T47D (cell line): ENCODE results near the gene TPSD1.
"Not testable (repeated sequence)": the region's sequence is repeated elsewhere in the genome, so short reads cannot be mapped to it uniquely, and the experiment has no call there.

ENCODE experiments used
- DNase-seq, 2 experiments: peaks; one replicate each; pipeline versions ENCODE4 v3.0.0 to v3.0.0-alpha.2; 2011 to 2012; ENCODE audit warnings: low read depth in 1 of 2, low spot score in 1 of 2
- JUND ChIP-seq: IDR thresholded peaks from 2 replicates; pipeline ENCODE4 v1.6.1; 2012; ENCODE audit warnings: low read depth
- in situ Hi-C: cut with HindIII; loops from 2 replicates; pipeline ENCODE4 v1.10.0; 2016; ENCODE audit warnings: low sequenced_read_pairs, low pct_unique_long_range_greater_than_20kb

Gene TPSD1

GRCh38 chr16:1255276-1256122, at the start of gene TPSD1:
Gene TPSD1, plus strand, starts transcription at chr16:1256069. Its CDS starts 212 bp downstream, at chr16:1256281.
- in situ Hi-C loops, DNase-seq: not testable (repeated sequence)

- DNase-seq, result no peak
- in situ Hi-C loops, result no loop called here
- no peak for TF ChIP-seq JUND
Observed at GRCh38 chr16:1206326-1206725, 49.5 kb upstream of the TPSD1 start.

- TF ChIP-seq JUND, result no peak
- no peak for DNase-seq
- in situ Hi-C loops, result no loop called here
Observed at GRCh38 chr16:1206786-1207185, 49.1 kb upstream of the TPSD1 start.

GRCh38 chr16:1208239-1208830, 47.5 kb upstream of the TPSD1 start:
- in situ Hi-C loops, result no loop called here
- DNase-seq, result no peak

GRCh38 chr16:1209081-1209480, 46.8 kb upstream of the TPSD1 start:
- no peak for TF ChIP-seq JUND
- no peak for DNase-seq
- in situ Hi-C loops, result no loop called here

More at GRCh38 chr16:1208239-1208830, 47.5 kb upstream of the TPSD1 start:
- no peak for TF ChIP-seq JUND

GRCh38 chr16:1210461-1210860, 45.4 kb upstream of the TPSD1 start:
- TF ChIP-seq JUND, result no peak
- DNase-seq, result no peak
- in situ Hi-C loops, result no loop called here

- TF ChIP-seq JUND, result no peak
- DNase-seq, result no peak
- in situ Hi-C loops, result no loop called here
Observed at GRCh38 chr16:1211451-1212268, 44.2 kb upstream of the TPSD1 start.

GRCh38 chr16:1212616-1213194, 43.2 kb upstream of the TPSD1 start:
- no peak for TF ChIP-seq JUND
- in situ Hi-C loops, result no loop called here
- no peak for DNase-seq

- no peak for TF ChIP-seq JUND
- in situ Hi-C loops, result no loop called here
- DNase-seq, result no peak
Observed at GRCh38 chr16:1213231-1213630, 42.6 kb upstream of the TPSD1 start.

- no peak for TF ChIP-seq JUND
- in situ Hi-C loops, result no loop called here
- DNase-seq, result no peak
Observed at GRCh38 chr16:1213796-1214372, 42.0 kb upstream of the TPSD1 start.

- DNase-seq, result no peak
- no peak for TF ChIP-seq JUND
- in situ Hi-C loops, result no loop called here
Observed at GRCh38 chr16:1214719-1215118, 41.1 kb upstream of the TPSD1 start.

- no peak for DNase-seq
- no peak for TF ChIP-seq JUND
- in situ Hi-C loops, result no loop called here
Observed at GRCh38 chr16:1215574-1216295, 40.1 kb upstream of the TPSD1 start.
